HEK293 (cell line): ENCODE results near the gene KAT2B.

Experiments used
- CTCF ChIA-PET: fragments of 350-600 bp; formaldehyde crosslinking; extraction: SDS; loops from one replicate; lab custom pipeline; 2021; ENCODE audit warnings: antibody characterized with exemption; lab: Yijun Ruan, JAX
- POLR2A ChIA-PET: fragments of 300-600 bp; formaldehyde crosslinking; extraction: SDS; loops from one replicate; lab custom pipeline; 2020; ENCODE audit warnings: antibody characterized with exemption, inconsistent platforms; lab: Yijun Ruan, JAX
- H3K27ac ChIP-seq: fragments of 200-500 bp; sonication (Bioruptor generic); 2 replicates; pipeline ENCODE4 v1.5.1; 2014; ENCODE audit warnings: low read depth, low read length, control low read depth, inconsistent platforms; ENCODE audit errors: extremely low read depth
- H3K36me3 ChIP-seq, 2 experiments: fragments of 200-500 bp in 1 of 2; sonication (Bioruptor generic) in 1 of 2; 1 replicate in 1 of 2; 2 replicates in 1 of 2; pipeline ENCODE4 v1.5.1; 2014 to 2017; ENCODE audit warnings: inconsistent platforms in 2 of 2, low read length in 2 of 2; ENCODE audit not compliant: control insufficient read depth in 2 of 2, insufficient read depth in 1 of 2
- H3K4me1 ChIP-seq: fragments of 200-500 bp; sonication (Bioruptor generic); 2 replicates; pipeline ENCODE4 v1.5.1; 2014; ENCODE audit warnings: mild to moderate bottlenecking, low read length, inconsistent platforms; ENCODE audit not compliant: control insufficient read depth, insufficient read depth
- H3K4me3 ChIP-seq: 2 replicates; pipeline ENCODE4 v1.5.1; 2011; ENCODE audit warnings: low read depth, mild to moderate bottlenecking, control low read depth, low read length, moderate library complexity
- H3K9me3 ChIP-seq: fragments of 200-500 bp; sonication (Bioruptor generic); 2 replicates; pipeline ENCODE4 v1.5.1; 2014; ENCODE audit warnings: low read depth, low read length, inconsistent platforms; ENCODE audit not compliant: control insufficient read depth, insufficient read depth
- ELK4 ChIP-seq: IDR thresholded peaks from 2 replicates; pipeline ENCODE4 v1.6.1; 2011; ENCODE audit warnings: mild to moderate bottlenecking, low read depth, low read length, borderline replicate concordance
- PRDM10 ChIP-seq: fragments of 450-650 bp; formaldehyde crosslinking; IDR thresholded peaks from 2 replicates; pipeline ENCODE4 v1.5.1; 2016; ENCODE audit warnings: missing biosample characterization, missing genetic modification characterization
- ZBTB10 ChIP-seq: fragments of 450-650 bp; formaldehyde crosslinking; IDR thresholded peaks from 2 replicates; pipeline ENCODE4 v1.5.1; 2016; ENCODE audit warnings: missing biosample characterization, missing genetic modification characterization
- ZBTB17 ChIP-seq: fragments of 450-650 bp; formaldehyde crosslinking; IDR thresholded peaks from 2 replicates; pipeline ENCODE4 v1.5.1; 2016; ENCODE audit warnings: missing biosample characterization, missing genetic modification characterization
- ZBTB8A ChIP-seq: fragments of 450-650 bp; formaldehyde crosslinking; IDR thresholded peaks from 2 replicates; pipeline ENCODE4 v1.5.1; 2016; ENCODE audit warnings: missing biosample characterization, missing genetic modification characterization
- ZIC2 ChIP-seq: fragments of 450-650 bp; formaldehyde crosslinking; IDR thresholded peaks from 2 replicates; pipeline ENCODE4 v1.5.1; 2016; ENCODE audit warnings: missing biosample characterization, missing genetic modification characterization
- ZNF133 ChIP-seq: fragments of 450-650 bp; formaldehyde crosslinking; IDR thresholded peaks from 2 replicates; pipeline ENCODE4 v1.5.1; 2016; ENCODE audit warnings: missing biosample characterization, missing genetic modification characterization
- ZNF18 ChIP-seq: fragments of 450-650 bp; formaldehyde crosslinking; IDR thresholded peaks from 2 replicates; pipeline ENCODE4 v1.5.1; 2016; ENCODE audit warnings: missing biosample characterization, missing genetic modification characterization
- ZNF2 ChIP-seq: fragments of 450-650 bp; formaldehyde crosslinking; IDR thresholded peaks from 2 replicates; pipeline ENCODE4 v1.5.1; 2016; ENCODE audit warnings: missing biosample characterization, missing genetic modification characterization
- ZNF362 ChIP-seq: fragments of 450-650 bp; formaldehyde crosslinking; IDR thresholded peaks from 2 replicates; pipeline ENCODE4 v1.5.1; 2016; ENCODE audit warnings: missing biosample characterization, missing genetic modification characterization

The KAT2B gene

GRCh38 chr3:20078194-20078714 is 38.0 kb downstream of the KAT2B start (continued):
- TF ChIP-seq PRDM10 (tag by site-specific recombination) (peak; percentile 93), ZNF362 (tag by site-specific recombination) (peak; percentile 72; the same call in 1 of the 2 replicates), ZNF2 (tag by site-specific recombination) (no peak), ZBTB8A (tag by site-specific recombination) (peak; percentile 83), ZBTB17 (tag by site-specific recombination) (0 out of 2 replicates have a peak, but pooled peaks have one; percentile 36)

DNA sequence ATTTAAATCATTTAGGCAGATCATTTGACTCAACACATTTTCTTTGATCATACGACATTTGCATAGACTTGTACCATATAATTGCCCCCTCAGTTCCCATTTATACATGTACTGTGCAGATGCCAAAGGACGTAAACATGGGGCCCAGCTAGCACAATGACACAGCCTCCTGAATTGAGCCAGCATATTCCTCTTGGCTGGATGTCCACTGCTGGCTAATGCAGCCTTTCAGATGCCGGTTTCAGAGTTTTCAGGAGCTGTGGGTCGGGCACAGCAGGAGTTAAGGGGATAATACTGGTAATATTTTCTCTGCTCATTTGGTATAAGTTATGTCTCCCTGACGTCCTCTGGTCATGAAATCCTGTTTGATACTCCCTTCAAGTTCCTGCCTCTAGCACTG is 39.4 kb downstream of the KAT2B start:
- Histone ChIP-seq H3K27ac (no peak overlapping the region), H3K4me1 (peaks cover 10% of the 10 kb centered on the region)
- CTCF ChIA-PET, result interaction anchor here (0.6 to 1.2 kb wide), 2 partner anchors 9 to 22 kb away, joined by 3 read pairs; no protein-coding TSS in a partner anchor
- TF ChIP-seq ELK4 (no peak), ZNF133 (tag by site-specific recombination) (0 out of 2 replicates have a peak, but pooled peaks have one; percentile 20)
- TF ChIP-seq, all 188 proteins: peak for 1
- Histone ChIP-seq H3K36me3 (no peaks in the 10 kb centered on the region), H3K9me3 (no peaks in the 10 kb centered on the region), H3K4me3 (no peak overlapping the region)
- POLR2A ChIA-PET, result no interaction called here

GRCh38 chr3:20080956-20081554 is 40.8 kb downstream of the KAT2B start:
- no peak overlapping the region for H3K27ac ChIP-seq

More at GRCh38 chr3:20080956-20081554, 40.8 kb downstream of the KAT2B start:
- TF ChIP-seq ZIC2 (tag by site-specific recombination) (0 out of 2 replicates have a peak, but pooled peaks have one; percentile 19), ZBTB10 (tag by site-specific recombination) (no peak), ZNF18 (tag by site-specific recombination) (peak; percentile 51; the same call in 1 of the 2 replicates), ELK4 (no peak)
- POLR2A ChIA-PET, result no interaction called here
- H3K36me3 ChIP-seq, result no peaks in the 10 kb centered on the region; a peak in 1 of 3 replicates
- H3K9me3 ChIP-seq, result no peaks in the 10 kb centered on the region
- CTCF ChIA-PET, result no interaction called here
- H3K4me3 ChIP-seq, result no peak overlapping the region
- peaks cover 8% of the 10 kb centered on the region for H3K4me1 ChIP-seq
